Measurements from ENCODE around the gene PCBP3. TPM values are rescaled to one million over a fixed set of nuclear protein-coding genes. Genes with fewer than 3 reads are reported as not detected.

Gene PCBP3
- total RNA-seq, 6 experiments from 2014 or later = 0.37 to 1.5 (median 0.69) TPM

DNA sequence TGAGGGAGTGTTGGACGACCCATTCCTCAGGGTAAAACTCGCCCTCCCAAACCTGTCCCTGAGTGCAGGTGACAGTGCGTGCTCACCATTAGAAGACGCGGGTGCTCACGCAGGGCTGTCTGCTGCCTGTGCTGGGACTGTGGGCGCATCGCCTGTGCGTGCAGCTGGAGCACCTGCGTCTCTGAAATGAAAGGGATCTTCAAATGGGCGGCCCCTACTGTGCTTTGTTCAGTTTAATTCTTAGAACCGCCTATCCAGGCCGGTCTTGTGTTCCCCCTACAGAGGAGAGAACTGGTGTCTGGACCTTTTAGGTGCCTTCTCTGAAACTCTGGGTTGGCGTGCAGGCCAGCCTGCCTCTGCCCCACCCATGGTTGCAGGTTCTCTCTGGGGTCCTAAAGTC is 125.8 kb downstream of the PCBP3 start:
- Histone ChIP-seq H3K4me3 (no peak overlapping the region), H3K9me3 (no peaks in the 10 kb centered on the region), H3K27me3 (no peaks in the 10 kb centered on the region), H3K36me3 (no peaks in the 10 kb centered on the region), H3K27ac (no peak overlapping the region), H3K4me1 (no peaks in the 10 kb centered on the region)
- intact Hi-C loops (cut with DNase I) = no loop called here
- WGBS (ENCODE audit: insufficient coverage, low coverage, low lambda C conversion rate, missing lambda C conversion rate) = 85% methylated on average over 11 of the region's 14 CpGs
- no peak for TF ChIP-seq POLR2A (IDR thresholded peaks at IDR 0.05)
- TF ChIP-seq, protein P1, sequence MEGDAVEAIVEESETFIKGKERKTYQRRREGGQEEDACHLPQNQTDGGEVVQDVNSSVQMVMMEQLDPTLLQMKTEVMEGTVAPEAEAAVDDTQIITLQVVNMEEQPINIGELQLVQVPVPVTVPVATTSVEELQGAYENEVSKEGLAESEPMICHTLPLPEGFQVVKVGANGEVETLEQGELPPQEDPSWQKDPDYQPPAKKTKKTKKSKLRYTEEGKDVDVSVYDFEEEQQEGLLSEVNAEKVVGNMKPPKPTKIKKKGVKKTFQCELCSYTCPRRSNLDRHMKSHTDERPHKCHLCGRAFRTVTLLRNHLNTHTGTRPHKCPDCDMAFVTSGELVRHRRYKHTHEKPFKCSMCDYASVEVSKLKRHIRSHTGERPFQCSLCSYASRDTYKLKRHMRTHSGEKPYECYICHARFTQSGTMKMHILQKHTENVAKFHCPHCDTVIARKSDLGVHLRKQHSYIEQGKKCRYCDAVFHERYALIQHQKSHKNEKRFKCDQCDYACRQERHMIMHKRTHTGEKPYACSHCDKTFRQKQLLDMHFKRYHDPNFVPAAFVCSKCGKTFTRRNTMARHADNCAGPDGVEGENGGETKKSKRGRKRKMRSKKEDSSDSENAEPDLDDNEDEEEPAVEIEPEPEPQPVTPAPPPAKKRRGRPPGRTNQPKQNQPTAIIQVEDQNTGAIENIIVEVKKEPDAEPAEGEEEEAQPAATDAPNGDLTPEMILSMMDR (IDR thresholded peaks at IDR 0.05) = no peak
- DNase-seq = no peak
- ATAC-seq = no peak

- no peak for TF ChIP-seq POLR2A (IDR thresholded peaks at IDR 0.05)
- TF ChIP-seq, protein P1 (IDR thresholded peaks at IDR 0.05) = no peak
- H3K9me3 ChIP-seq = no peaks in the 10 kb centered on the region
- no peaks in the 10 kb centered on the region for H3K27me3 ChIP-seq
- DNase-seq (no peak), ATAC-seq (no peak)
- intact Hi-C loops (cut with DNase I) = no loop called here
- H3K27ac ChIP-seq = no peak overlapping the region
- no peak overlapping the region for H3K4me3 ChIP-seq
- H3K4me1 ChIP-seq = no peaks in the 10 kb centered on the region
- WGBS (ENCODE audit: insufficient coverage, low coverage, low lambda C conversion rate, missing lambda C conversion rate) = 83% methylated on average over 13 of the region's 16 CpGs
- no peaks in the 10 kb centered on the region for H3K36me3 ChIP-seq
Observed at GRCh38 chr21:45769896-45770295, 126.4 kb downstream of the PCBP3 start.

DNA sequence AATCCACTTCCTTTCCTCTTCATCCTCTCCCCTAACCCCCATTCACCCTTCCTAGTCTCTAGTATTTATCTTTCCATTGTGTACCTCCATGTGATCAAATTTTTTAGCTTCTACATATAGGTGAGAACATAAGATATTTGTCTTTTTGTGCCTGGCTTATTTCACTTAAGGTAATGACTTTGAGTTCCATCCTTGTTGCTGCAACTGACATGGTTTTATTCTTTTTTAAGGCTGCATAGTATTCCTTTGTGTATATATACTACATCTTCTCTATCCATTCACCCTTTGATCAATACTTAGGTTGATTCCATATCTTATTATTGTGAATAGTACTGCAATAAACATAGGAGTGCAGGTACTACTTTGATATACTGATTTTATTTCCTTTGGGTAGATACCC is 128.7 kb downstream of the PCBP3 start:
- TF ChIP-seq, protein P1 (IDR thresholded peaks at IDR 0.05) = no peak
- no peak for TF ChIP-seq POLR2A (IDR thresholded peaks at IDR 0.05)
- H3K4me1 ChIP-seq = no peaks in the 10 kb centered on the region
- no peak overlapping the region for H3K4me3 ChIP-seq
- H3K36me3 ChIP-seq = no peaks in the 10 kb centered on the region
- ATAC-seq (no peak), DNase-seq (no peak)
- no peak overlapping the region for H3K27ac ChIP-seq
- no peaks in the 10 kb centered on the region for H3K27me3 ChIP-seq
- H3K9me3 ChIP-seq = no peaks in the 10 kb centered on the region
- intact Hi-C loops (cut with DNase I) = no loop called here

DNA sequence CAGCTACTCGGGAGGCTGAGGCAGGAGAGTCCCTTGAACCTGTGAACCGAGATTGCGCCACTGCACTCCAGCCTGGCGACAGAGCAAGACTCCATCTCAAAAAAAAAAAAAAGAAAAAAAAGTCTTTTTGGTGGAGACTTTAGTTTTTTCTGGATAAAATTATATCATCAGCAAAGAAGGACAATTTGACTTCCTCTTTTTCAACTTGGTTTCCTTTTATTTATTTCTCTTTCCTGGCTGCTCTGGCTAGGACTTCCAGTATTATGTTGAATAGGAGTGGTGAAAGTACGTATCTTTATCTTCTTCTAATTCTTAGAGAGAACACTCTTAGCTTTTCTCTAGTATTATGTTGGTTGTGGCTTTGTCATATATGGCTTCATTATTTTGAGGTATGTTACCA is 130.8 kb downstream of the PCBP3 start:
- intact Hi-C loops (cut with DNase I) = no loop called here
- ATAC-seq (no peak), DNase-seq (no peak)
- TF ChIP-seq, protein P1 (IDR thresholded peaks at IDR 0.05) = no peak
- no peak for TF ChIP-seq POLR2A (IDR thresholded peaks at IDR 0.05)
- no peaks in the 10 kb centered on the region for H3K36me3 ChIP-seq
- H3K4me3 ChIP-seq = no peak overlapping the region
- no peaks in the 10 kb centered on the region for H3K9me3 ChIP-seq
- no peak overlapping the region for H3K27ac ChIP-seq
- no peaks in the 10 kb centered on the region for H3K4me1 ChIP-seq
- 42% methylated on average over 3 of the region's 5 CpGs for WGBS (ENCODE audit: insufficient coverage, low coverage, low lambda C conversion rate, missing lambda C conversion rate)
- H3K27me3 ChIP-seq = no peaks in the 10 kb centered on the region

DNA sequence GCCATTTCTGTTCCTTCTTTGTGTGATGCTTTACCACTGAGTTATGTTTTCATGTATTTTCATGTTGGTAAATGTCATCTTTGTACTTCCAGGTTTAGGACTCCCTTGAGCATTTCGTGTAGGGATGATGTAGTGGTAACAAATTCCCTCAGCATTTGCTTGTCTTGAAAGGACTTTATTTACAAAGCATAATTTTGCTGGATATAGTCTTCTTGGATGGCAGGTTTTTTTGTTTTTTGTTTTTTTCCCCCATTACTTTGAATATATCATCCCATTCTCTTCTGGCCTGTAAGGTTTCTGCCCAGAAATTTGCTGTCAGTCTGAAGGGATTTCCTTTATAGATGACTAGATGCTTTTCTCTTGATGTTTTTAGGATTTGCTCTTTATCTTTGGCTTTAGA is 133.4 kb downstream of the PCBP3 start:
- intact Hi-C loops (cut with DNase I) = no loop called here
- no peaks in the 10 kb centered on the region for H3K9me3 ChIP-seq
- no peak overlapping the region for H3K27ac ChIP-seq
- 40% methylated on average over 1 of the region's 1 CpG for WGBS (ENCODE audit: insufficient coverage, low coverage, low lambda C conversion rate, missing lambda C conversion rate)
- TF ChIP-seq POLR2A (IDR thresholded peaks at IDR 0.05) = no peak
- TF ChIP-seq, protein P1 (IDR thresholded peaks at IDR 0.05) = no peak
- no peaks in the 10 kb centered on the region for H3K36me3 ChIP-seq
- no peaks in the 10 kb centered on the region for H3K4me1 ChIP-seq
- DNase-seq (no peak), ATAC-seq (no peak)
- H3K4me3 ChIP-seq = no peak overlapping the region
- H3K27me3 ChIP-seq = no peaks in the 10 kb centered on the region

Measured in right lobe of liver (tissue), 6 donors.